ENCODE results near the gene SLC36A2.
A peak's percentile ranks its signal among the peaks of the same experiment; 100 is the strongest.

SLC36A2 gene

GRCh38 chr5:151347369-151347768 lies at the start of gene SLC36A2:
Gene SLC36A2, minus strand, starts transcription at chr5:151347559. Its CDS starts 99 bp downstream, at chr5:151347460.
- TF ChIP-seq TEAD4 (IDR thresholded peaks at IDR 0.05) (no peak), FOXM1 (IDR thresholded peaks at IDR 0.05; ENCODE audit: borderline replicate concordance, low read depth) (no peak), EP300 (IDR thresholded peaks at IDR 0.05; ENCODE audit: borderline replicate concordance) (no peak), TAF1 (IDR thresholded peaks at IDR 0.05; ENCODE audit: low read depth) (no peak), CREB1 (IDR thresholded peaks at IDR 0.05; ENCODE audit: low read depth) (no peak)

DNA sequence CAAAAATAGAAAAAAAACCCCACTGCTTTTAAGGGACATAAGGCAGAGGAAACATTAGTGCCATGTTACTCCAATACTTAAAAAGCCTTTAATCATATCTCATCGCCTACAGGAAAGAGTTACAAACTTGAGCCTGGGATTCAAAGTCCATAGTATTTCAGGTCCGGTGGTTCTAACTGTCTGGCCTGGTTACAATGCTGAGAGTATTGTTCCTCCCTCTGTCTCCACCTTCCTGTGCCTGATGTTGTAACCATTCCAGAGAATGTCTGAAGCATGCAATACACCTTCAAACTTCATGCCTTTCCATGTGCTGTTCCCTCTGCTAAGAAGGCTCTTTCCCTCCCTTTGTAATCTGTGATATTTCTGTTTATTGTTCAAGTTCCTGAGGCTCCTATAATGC lies 41.6 kb upstream of the SLC36A2 start:
- TF ChIP-seq TCF12 (IDR thresholded peaks at IDR 0.05; ENCODE audit: low read depth) (no peak), NFIC (IDR thresholded peaks at IDR 0.05) (no peak), EP300 (IDR thresholded peaks at IDR 0.05; ENCODE audit: borderline replicate concordance) (no peak), TEAD4 (IDR thresholded peaks at IDR 0.05) (no peak), USF1 (IDR thresholded peaks at IDR 0.05) (no peak)
- TF ChIP-seq, protein P1, sequence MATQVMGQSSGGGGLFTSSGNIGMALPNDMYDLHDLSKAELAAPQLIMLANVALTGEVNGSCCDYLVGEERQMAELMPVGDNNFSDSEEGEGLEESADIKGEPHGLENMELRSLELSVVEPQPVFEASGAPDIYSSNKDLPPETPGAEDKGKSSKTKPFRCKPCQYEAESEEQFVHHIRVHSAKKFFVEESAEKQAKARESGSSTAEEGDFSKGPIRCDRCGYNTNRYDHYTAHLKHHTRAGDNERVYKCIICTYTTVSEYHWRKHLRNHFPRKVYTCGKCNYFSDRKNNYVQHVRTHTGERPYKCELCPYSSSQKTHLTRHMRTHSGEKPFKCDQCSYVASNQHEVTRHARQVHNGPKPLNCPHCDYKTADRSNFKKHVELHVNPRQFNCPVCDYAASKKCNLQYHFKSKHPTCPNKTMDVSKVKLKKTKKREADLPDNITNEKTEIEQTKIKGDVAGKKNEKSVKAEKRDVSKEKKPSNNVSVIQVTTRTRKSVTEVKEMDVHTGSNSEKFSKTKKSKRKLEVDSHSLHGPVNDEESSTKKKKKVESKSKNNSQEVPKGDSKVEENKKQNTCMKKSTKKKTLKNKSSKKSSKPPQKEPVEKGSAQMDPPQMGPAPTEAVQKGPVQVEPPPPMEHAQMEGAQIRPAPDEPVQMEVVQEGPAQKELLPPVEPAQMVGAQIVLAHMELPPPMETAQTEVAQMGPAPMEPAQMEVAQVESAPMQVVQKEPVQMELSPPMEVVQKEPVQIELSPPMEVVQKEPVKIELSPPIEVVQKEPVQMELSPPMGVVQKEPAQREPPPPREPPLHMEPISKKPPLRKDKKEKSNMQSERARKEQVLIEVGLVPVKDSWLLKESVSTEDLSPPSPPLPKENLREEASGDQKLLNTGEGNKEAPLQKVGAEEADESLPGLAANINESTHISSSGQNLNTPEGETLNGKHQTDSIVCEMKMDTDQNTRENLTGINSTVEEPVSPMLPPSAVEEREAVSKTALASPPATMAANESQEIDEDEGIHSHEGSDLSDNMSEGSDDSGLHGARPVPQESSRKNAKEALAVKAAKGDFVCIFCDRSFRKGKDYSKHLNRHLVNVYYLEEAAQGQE (IDR thresholded peaks at IDR 0.05; ENCODE audit: low read depth), result no peak

DNA sequence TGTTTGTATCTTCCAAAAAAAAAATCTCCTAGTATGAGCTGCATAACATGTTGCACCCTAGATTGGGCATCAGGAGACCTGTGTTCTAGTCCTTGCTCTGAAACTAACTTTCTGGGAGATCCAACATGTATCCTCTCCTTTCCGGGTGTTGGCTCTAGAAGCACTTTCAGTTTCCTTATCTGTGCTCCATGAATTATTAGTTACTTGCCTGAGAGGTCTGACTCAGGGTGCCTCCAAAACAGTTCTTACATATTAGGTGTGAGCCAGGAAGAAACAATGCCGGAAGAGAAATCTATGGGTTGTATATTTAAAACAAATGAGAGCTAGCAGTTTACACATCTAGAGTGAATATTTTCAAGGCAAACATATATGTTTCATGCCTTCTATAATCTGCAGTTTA lies 36.7 kb upstream of the SLC36A2 start:
- TF ChIP-seq FOXM1 (IDR thresholded peaks at IDR 0.05; ENCODE audit: borderline replicate concordance, low read depth), result no peak
- TF ChIP-seq NFIC (IDR thresholded peaks at IDR 0.05), result no peak
- no peak for TF ChIP-seq CREB1 (IDR thresholded peaks at IDR 0.05; ENCODE audit: low read depth)
- no peak for TF ChIP-seq EGR1 (IDR thresholded peaks at IDR 0.05)
- no peak for TF ChIP-seq TEAD4 (IDR thresholded peaks at IDR 0.05)
- TF ChIP-seq ZBTB7A (IDR thresholded peaks at IDR 0.05; ENCODE audit: low read depth), result no peak
- no peak for TF ChIP-seq TCF12 (IDR thresholded peaks at IDR 0.05; ENCODE audit: low read depth)
- TF ChIP-seq YY1 (IDR thresholded peaks at IDR 0.05; ENCODE audit: low read depth), result no peak
- no peak for TF ChIP-seq USF1 (IDR thresholded peaks at IDR 0.05)
- TF ChIP-seq CEBPB (IDR thresholded peaks at IDR 0.05), result no peak
- TF ChIP-seq RAD21 (IDR thresholded peaks at IDR 0.05; ENCODE audit: low read depth), result no peak
- TF ChIP-seq EP300 (IDR thresholded peaks at IDR 0.05; ENCODE audit: borderline replicate concordance), result no peak
- TF ChIP-seq, protein P1 (IDR thresholded peaks at IDR 0.05; ENCODE audit: low read depth), result no peak

GRCh38 chr5:151383011-151383410 lies 35.7 kb upstream of the SLC36A2 start:
- TF ChIP-seq RAD21 (IDR thresholded peaks at IDR 0.05; ENCODE audit: low read depth) (no peak), NFIC (IDR thresholded peaks at IDR 0.05) (peak; percentile 22; the same call in 1 of the 2 replicates)

DNA sequence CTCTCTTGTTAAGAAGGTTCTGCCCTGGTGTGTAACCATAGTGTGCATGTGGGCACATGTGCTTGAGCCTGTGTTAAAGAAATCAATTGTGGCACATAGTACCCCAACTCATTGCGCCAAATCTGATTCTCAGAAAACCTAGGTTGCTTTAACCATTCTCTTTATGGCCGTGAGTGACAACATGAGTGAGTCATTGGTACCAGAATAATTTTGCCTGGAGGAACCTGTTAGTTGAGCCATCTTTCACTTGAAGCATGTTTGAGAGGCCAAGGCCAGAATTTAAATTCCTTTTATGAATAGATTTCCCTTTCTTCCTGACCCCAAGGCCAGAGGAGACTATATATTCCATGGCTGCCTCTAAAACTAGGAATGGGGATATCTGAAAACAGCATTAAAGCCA lies 35.2 kb upstream of the SLC36A2 start:
- no peak for TF ChIP-seq ZBTB7A (IDR thresholded peaks at IDR 0.05; ENCODE audit: low read depth)
- no peak for TF ChIP-seq USF1 (IDR thresholded peaks at IDR 0.05)
- TF ChIP-seq TAF1 (IDR thresholded peaks at IDR 0.05; ENCODE audit: low read depth), result no peak
- TF ChIP-seq, protein P1 (IDR thresholded peaks at IDR 0.05; ENCODE audit: low read depth), result no peak
- TF ChIP-seq TEAD4 (IDR thresholded peaks at IDR 0.05), result no peak
- TF ChIP-seq CREB1 (IDR thresholded peaks at IDR 0.05; ENCODE audit: low read depth), result no peak
- TF ChIP-seq, protein P2, sequence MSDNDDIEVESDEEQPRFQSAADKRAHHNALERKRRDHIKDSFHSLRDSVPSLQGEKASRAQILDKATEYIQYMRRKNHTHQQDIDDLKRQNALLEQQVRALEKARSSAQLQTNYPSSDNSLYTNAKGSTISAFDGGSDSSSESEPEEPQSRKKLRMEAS (IDR thresholded peaks at IDR 0.05), result no peak
- no peak for TF ChIP-seq YY1 (IDR thresholded peaks at IDR 0.05; ENCODE audit: low read depth)
- no peak for TF ChIP-seq RAD21 (IDR thresholded peaks at IDR 0.05; ENCODE audit: low read depth)
- TF ChIP-seq EP300 (IDR thresholded peaks at IDR 0.05; ENCODE audit: borderline replicate concordance), result no peak
- TF ChIP-seq NFIC (IDR thresholded peaks at IDR 0.05), result no peak
- TF ChIP-seq CEBPB (IDR thresholded peaks at IDR 0.05), result no peak
- TF ChIP-seq FOXM1 (IDR thresholded peaks at IDR 0.05; ENCODE audit: borderline replicate concordance, low read depth), result no peak
- TF ChIP-seq EGR1 (IDR thresholded peaks at IDR 0.05), result no peak
- no peak for TF ChIP-seq TCF12 (IDR thresholded peaks at IDR 0.05; ENCODE audit: low read depth)
